ENCODE measurements around the gene NDUFS6. TPM values are rescaled to one million over a fixed set of nuclear protein-coding genes. Genes with fewer than 3 reads are reported as not detected.
A peak's percentile ranks its signal among the peaks of the same experiment; 100 is the strongest.

Gene NDUFS6
- total and polyA plus RNA-seq, 2 of the 4 experiments (the other 2 are of a cell fraction): 10.4 to 69.0 TPM

DNA sequence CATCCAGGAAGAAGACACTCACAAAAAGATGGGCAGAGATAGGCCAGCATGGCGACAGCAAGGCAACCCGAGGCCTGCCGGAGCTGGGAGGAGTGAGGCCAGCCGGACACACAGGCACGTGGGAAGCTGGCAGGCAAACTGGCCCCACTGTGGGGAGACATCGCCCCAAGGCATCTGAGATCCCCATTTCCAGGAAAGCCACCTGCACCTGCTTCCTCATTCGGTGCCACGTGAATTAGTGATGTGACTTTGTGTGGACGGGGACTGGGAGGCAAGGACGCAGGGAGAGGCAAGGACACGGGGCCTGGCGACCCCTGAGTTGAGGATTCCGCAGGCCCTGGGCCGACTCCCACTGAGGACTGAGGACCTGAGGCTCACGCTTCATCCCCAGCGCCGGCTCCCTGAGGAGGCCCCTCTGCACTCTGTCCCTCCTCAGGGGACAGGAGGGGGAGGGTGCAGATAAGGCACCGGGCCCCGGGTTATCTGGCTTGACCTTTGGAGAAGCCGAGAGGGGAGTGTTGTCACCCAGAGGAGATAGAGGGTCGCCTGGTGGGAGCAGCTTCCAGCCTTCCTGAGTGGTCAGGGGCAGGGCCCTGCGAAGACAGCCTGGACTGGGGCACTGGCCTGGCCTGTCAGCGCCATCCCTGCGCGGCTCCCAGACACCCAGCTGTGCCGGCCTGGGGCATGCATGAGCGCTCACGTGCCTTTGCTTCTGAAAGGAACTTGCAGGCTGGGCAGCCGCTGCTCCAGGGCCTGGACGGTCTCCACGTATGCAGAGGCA, 39.7 kb downstream of the NDUFS6 start:
- no peak for DNase-seq
- BruUV-seq (replicated peaks): no TSS peak
- peak; percentile 66 for ATAC-seq (ENCODE audit: low read depth)

More for the DNA sequence above, 39.7 kb downstream of the NDUFS6 start:
- Histone ChIP-seq H2AK9ac (replicated peaks; ENCODE audit: low read depth, low read length, poor library complexity) (no peak overlapping the region), H3K9me3 (ENCODE audit: control insufficient read depth, insufficient read depth, low read length) (no peaks in the 10 kb centered on the region), H3K18ac (ENCODE audit: low read depth, low read length) (no peak overlapping the region), H3K23ac (ENCODE audit: low read depth, low read length) (no peak overlapping the region), H2AFZ (replicated peaks; ENCODE audit: low read length, poor library complexity) (no peak overlapping the region), H3K4me1 (ENCODE audit: control insufficient read depth, insufficient read depth, low read length) (no peaks in the 10 kb centered on the region), H3K14ac (replicated peaks; ENCODE audit: low read depth, low read length) (no peak overlapping the region), H4K20me1 (ENCODE audit: insufficient read depth, low read length) (no peaks in the 10 kb centered on the region), H3K36me3 (ENCODE audit: control insufficient read depth, insufficient read depth, low read length) (no peaks in the 10 kb centered on the region), H3K4me3 (ENCODE audit: insufficient read depth, low read depth, low read length) (no peak overlapping the region), H2BK120ac (ENCODE audit: low read depth, low read length) (no peak overlapping the region), H4K5ac (ENCODE audit: low read depth, low read length) (no peak overlapping the region), H2BK20ac (ENCODE audit: low read depth, low read length) (no peak overlapping the region), H4K91ac (ENCODE audit: insufficient read depth, low read depth, low read length) (no peak overlapping the region), H2AK5ac (ENCODE audit: low read depth, low read length) (no peak overlapping the region), H3K27ac (ENCODE audit: insufficient read depth, low read length) (no peak overlapping the region), H2BK5ac (ENCODE audit: low read depth, low read length, poor library complexity, severe bottlenecking) (no peak overlapping the region), H3K56ac (ENCODE audit: extremely low read depth, insufficient read depth, low read length) (no peak overlapping the region), H3K9me1 (ENCODE audit: insufficient read depth, low read length) (no peaks in the 10 kb centered on the region), H3K4me2 (ENCODE audit: low read depth, low read length) (no peak overlapping the region), H3K9ac (ENCODE audit: low read depth, low read length) (no peak overlapping the region), H2BK15ac (ENCODE audit: low read depth, low read length) (no peak overlapping the region), H3K4ac (ENCODE audit: low read depth, low read length) (no peak overlapping the region), H3K79me1 (ENCODE audit: low read depth in 1 of 2, low read length in 2 of 2) (no peaks in the 10 kb centered on the region), H4K8ac (ENCODE audit: low read depth in 2 of 2, low read length in 2 of 2) (no peak overlapping the region), H3K27me3 (ENCODE audit: control insufficient read depth, insufficient read depth, low read length) (peaks cover 37% of the 10 kb centered on the region)
- WGBS, 2 experiments (ENCODE audit: extremely low coverage in 2 of 2, insufficient read length in 1 of 2): 72% methylated on average over 6 of the region's 31 CpGs; no CpG with 5 or more reads in 1 of the 2 experiments
- intact Hi-C loops (cut with micrococcal nuclease) (no loop called here), in situ Hi-C loops (cut with MboI; ENCODE audit: low sequenced_read_pairs) (no loop called here), dilution Hi-C loops (cut with HindIII; ENCODE audit: low sequenced_read_pairs, unreplicated experiment) (no loop called here)
- ChIA-PET POLR2A (ENCODE audit: unreplicated experiment) (no interaction called here), CTCF (no interaction called here)
- TF ChIP-seq BHLHE40 (IDR thresholded peaks at IDR 0.05; ENCODE audit: low read depth, low read length): peak; percentile 47; the same call in 1 of the 2 replicates
- no peak for TF ChIP-seq SMC3 (IDR thresholded peaks at IDR 0.05; ENCODE audit: low read depth, low read length)
- TF ChIP-seq RFX5 (IDR thresholded peaks at IDR 0.05; ENCODE audit: low read depth, low read length): no peak
- TF ChIP-seq FOS (IDR thresholded peaks at IDR 0.05; ENCODE audit: low read depth, low read length): no peak
- TF ChIP-seq CHD1 (IDR thresholded peaks at IDR 0.05; ENCODE audit: low read depth, low read length): no peak
- TF ChIP-seq, protein P1, sequence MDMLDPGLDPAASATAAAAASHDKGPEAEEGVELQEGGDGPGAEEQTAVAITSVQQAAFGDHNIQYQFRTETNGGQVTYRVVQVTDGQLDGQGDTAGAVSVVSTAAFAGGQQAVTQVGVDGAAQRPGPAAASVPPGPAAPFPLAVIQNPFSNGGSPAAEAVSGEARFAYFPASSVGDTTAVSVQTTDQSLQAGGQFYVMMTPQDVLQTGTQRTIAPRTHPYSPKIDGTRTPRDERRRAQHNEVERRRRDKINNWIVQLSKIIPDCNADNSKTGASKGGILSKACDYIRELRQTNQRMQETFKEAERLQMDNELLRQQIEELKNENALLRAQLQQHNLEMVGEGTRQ (IDR thresholded peaks at IDR 0.05; ENCODE audit: low read depth, low read length): no peak

Data from IMR-90 (cell line).